KMS-11 (cell line): ENCODE results near the gene HOXC5.

ENCODE experiments used
- H2AFZ ChIP-seq: fragments of 200-600 bp; sonication (generic); 2 replicates; pipeline ENCODE4 v1.6.1; 2016; ENCODE audit warnings: antibody characterized with exemption, mixed run types, low read depth
- H3K27ac ChIP-seq: fragments of 200-600 bp; sonication (generic); 2 replicates; pipeline ENCODE4 v1.6.1; 2016; ENCODE audit warnings: mild to moderate bottlenecking, mixed run types
- H3K27me3 ChIP-seq: fragments of 200-600 bp; sonication (generic); 2 replicates; pipeline ENCODE4 v1.6.1; 2017; ENCODE audit warnings: mild to moderate bottlenecking, low read depth, mixed run types, moderate library complexity; ENCODE audit not compliant: insufficient read depth
- H3K36me3 ChIP-seq: fragments of 200-600 bp; sonication (generic); 2 replicates; pipeline ENCODE4 v1.6.1; 2017; ENCODE audit warnings: mild to moderate bottlenecking, mixed run types; ENCODE audit not compliant: insufficient read depth
- H3K4me1 ChIP-seq: fragments of 200-600 bp; sonication (generic); 2 replicates; pipeline ENCODE4 v1.6.1; 2016; ENCODE audit warnings: mild to moderate bottlenecking, low read depth, mixed run types; ENCODE audit not compliant: poor library complexity, severe bottlenecking
- H3K4me2 ChIP-seq: fragments of 200-600 bp; sonication (generic); 2 replicates; pipeline ENCODE4 v1.7.0; 2016; ENCODE audit warnings: mild to moderate bottlenecking, mixed run types
- H3K4me3 ChIP-seq: fragments of 200-600 bp; sonication (generic); IDR thresholded peaks from 2 replicates; pipeline ENCODE4 v1.6.1; 2017; ENCODE audit warnings: low read depth, low read length, mixed read lengths; ENCODE audit not compliant: insufficient read depth
- H3K79me2 ChIP-seq: fragments of 200-600 bp; sonication (generic); 2 replicates; pipeline ENCODE4 v1.6.1; 2016; ENCODE audit warnings: low read depth, mixed run types; ENCODE audit not compliant: insufficient read depth
- H3K9ac ChIP-seq: fragments of 200-600 bp; sonication (generic); 2 replicates; pipeline ENCODE4 v1.6.1; 2016; ENCODE audit warnings: mild to moderate bottlenecking, mixed run types
- H4K20me1 ChIP-seq: fragments of 200-600 bp; sonication (generic); 2 replicates; pipeline ENCODE4 v1.6.1; 2016; ENCODE audit warnings: mild to moderate bottlenecking, mixed run types; ENCODE audit not compliant: insufficient read depth
- TF ChIP-seq, protein P1 (sequence below): fragments of 200-600 bp; sonication (generic); conservative IDR thresholded peaks from 2 replicates; pipeline ENCODE4 v1.6.1; 2017; ENCODE audit warnings: low read depth, mild to moderate bottlenecking, antibody characterized with exemption, low read length, moderate library complexity, mixed read lengths

Gene HOXC5

DNA sequence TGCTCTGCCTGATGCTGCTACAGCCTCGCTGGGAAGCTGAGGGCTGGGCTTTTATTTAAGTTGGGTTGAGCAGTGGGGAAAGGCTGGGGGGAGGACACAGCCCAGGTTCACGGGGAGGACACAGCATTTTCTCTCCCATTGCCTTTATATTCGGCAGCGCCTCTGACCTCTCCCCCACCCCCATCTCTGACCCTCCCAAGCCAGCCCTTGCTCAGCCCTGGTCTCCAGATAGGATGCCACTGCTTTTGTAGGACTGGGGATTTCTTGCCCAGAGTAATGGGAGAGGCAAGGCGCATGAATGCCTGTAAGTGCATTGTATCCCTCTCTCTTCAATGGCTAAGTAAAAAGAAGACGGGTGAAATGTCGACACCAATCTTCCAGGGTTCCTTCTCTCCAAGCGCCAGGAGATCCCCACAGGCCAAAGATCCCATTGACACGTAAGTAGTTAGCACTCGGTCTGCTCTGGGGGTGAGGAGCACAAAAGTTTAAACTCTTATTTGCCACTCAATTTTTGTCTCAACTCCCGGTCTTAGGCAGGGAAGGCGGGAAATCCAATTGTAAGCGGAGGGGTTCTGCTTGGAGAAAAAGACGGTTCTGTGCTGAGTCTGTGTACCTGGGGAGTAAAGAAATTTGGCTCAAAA lies 25.4 kb downstream of the HOXC5 start:
- H3K27me3 ChIP-seq = peaks cover 80% of the 10 kb centered on the region
- H3K36me3 ChIP-seq = no peaks in the 10 kb centered on the region
- H4K20me1 ChIP-seq = no peaks in the 10 kb centered on the region
- H3K9ac ChIP-seq = no peak overlapping the region
- no peak overlapping the region for H3K4me3 ChIP-seq
- H3K4me2 ChIP-seq = no peak overlapping the region
- H3K27ac ChIP-seq = no peak overlapping the region
- no peaks in the 10 kb centered on the region for H3K4me1 ChIP-seq
- H3K79me2 ChIP-seq = no peaks in the 10 kb centered on the region
- TF ChIP-seq, protein P1, sequence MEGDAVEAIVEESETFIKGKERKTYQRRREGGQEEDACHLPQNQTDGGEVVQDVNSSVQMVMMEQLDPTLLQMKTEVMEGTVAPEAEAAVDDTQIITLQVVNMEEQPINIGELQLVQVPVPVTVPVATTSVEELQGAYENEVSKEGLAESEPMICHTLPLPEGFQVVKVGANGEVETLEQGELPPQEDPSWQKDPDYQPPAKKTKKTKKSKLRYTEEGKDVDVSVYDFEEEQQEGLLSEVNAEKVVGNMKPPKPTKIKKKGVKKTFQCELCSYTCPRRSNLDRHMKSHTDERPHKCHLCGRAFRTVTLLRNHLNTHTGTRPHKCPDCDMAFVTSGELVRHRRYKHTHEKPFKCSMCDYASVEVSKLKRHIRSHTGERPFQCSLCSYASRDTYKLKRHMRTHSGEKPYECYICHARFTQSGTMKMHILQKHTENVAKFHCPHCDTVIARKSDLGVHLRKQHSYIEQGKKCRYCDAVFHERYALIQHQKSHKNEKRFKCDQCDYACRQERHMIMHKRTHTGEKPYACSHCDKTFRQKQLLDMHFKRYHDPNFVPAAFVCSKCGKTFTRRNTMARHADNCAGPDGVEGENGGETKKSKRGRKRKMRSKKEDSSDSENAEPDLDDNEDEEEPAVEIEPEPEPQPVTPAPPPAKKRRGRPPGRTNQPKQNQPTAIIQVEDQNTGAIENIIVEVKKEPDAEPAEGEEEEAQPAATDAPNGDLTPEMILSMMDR = no peak
- no peak overlapping the region for H2AFZ ChIP-seq

DNA sequence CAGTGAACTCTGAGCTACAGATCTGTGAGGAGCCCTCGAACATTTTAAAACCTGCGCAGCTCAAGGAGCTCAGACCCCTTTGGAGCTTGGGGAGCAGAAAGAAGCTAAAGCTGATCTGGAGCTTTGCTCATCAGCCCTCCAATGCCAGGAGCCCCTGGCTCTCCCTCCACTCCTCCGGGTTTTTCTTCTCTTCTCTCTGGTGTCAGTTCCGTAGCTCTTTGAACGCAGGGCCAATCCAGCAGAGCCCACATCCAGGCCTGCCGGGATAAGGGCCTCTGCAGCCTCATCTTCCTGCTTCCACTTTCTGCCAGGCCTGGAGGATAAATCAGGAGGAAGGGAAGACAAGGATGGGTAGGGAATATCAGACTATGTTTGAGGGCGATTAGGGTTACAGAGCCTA lies 26.8 kb downstream of the HOXC5 start:
- TF ChIP-seq, protein P1 = no peak
- H4K20me1 ChIP-seq = no peaks in the 10 kb centered on the region
- H3K4me2 ChIP-seq = no peak overlapping the region
- H3K36me3 ChIP-seq = no peaks in the 10 kb centered on the region
- no peak overlapping the region for H3K9ac ChIP-seq
- no peaks in the 10 kb centered on the region for H3K79me2 ChIP-seq
- H2AFZ ChIP-seq = no peak overlapping the region
- H3K27ac ChIP-seq = no peak overlapping the region
- H3K27me3 ChIP-seq = peaks cover 79% of the 10 kb centered on the region
- no peaks in the 10 kb centered on the region for H3K4me1 ChIP-seq
- no peak overlapping the region for H3K4me3 ChIP-seq

DNA sequence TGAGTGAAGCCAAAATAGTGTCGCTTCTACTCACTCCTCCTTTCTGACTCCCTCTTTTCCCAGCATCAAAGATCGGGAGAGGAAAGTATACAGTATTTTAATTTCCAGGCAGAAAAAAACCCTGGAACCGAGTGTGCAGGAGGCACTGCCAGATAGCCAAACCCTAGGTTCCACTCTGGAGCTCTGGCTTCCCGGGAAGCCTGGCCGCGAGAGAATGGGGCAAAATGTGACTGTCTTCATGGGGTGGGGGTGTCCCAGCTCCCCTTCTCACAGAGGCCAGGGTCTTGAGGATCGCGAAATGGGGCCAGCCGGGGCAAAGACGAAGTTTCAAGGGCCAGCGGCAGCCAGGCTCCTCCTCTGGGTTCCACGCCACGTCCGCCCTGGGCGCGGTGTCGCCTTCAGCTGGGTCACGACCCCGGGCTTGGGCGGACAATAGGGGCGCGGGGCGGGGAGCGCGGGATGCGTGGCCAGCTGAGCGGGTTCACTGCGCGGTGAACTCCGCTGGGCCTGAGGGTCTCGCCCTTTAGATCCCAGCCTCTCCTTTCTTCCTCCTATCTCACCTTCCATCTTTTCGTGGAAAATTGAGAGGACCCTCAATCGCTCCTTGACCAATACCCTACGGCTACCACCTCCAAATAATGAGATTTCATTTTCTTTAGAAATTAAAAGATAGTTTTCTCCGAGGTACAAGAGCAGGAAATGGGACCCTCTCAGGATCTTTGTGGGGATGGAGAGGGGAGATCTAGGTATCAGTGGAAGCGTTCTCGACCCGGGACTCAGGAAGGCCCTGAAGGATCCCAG lies 27.5 kb downstream of the HOXC5 start:
- Histone ChIP-seq H3K4me1 (no peaks in the 10 kb centered on the region), H3K79me2 (no peaks in the 10 kb centered on the region), H2AFZ (no peak overlapping the region), H3K9ac (no peak overlapping the region), H3K36me3 (no peaks in the 10 kb centered on the region), H3K4me2 (no peak overlapping the region), H3K27me3 (peaks cover 78% of the 10 kb centered on the region), H3K4me3 (no peak overlapping the region), H4K20me1 (no peaks in the 10 kb centered on the region), H3K27ac (no peak overlapping the region)
- TF ChIP-seq, protein P1 = no peak

DNA sequence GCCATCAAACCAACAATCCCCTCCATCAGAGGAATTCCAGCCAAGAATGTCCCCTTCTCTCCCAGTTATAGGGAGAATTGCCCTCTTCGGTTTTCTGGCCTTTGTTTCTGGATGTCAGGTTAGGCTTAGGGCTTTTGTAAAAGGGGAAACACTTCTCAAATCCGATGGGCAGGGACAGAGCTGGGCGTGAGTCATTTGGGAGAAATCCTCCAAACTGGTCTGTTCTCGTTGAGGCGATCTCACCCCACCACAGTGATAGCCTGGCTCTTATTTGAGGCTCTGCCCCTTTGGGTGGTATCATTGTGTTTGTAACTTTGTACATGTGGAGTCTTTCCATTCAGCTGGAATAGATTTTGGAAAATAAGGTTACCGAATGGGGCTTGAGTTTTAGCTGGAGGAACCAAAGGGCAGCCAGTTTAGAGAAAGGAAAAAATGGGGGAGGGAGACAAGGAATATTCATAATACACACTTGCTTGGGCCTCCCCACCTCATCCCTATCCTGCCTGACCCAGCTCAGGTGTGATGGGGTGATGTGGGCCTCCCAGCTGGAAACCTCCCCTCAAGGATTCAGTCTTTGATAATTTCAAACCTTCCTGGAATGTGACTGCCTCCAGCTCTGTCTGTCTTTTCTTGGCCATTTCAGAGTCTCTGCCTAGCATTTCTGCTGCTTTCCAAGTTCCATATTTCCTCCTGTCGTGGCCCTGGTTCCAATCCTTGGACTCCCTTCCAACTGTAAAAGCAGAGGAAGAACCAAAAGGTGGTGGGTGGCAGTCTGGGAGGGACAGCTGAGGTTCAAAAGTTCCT lies 28.3 kb downstream of the HOXC5 start:
- no peak overlapping the region for H3K4me3 ChIP-seq
- H3K36me3 ChIP-seq = no peaks in the 10 kb centered on the region
- H3K79me2 ChIP-seq = no peaks in the 10 kb centered on the region
- no peak overlapping the region for H3K9ac ChIP-seq
- no peaks in the 10 kb centered on the region for H4K20me1 ChIP-seq
- H2AFZ ChIP-seq = no peak overlapping the region
- H3K27ac ChIP-seq = no peak overlapping the region
- H3K4me2 ChIP-seq = no peak overlapping the region
- H3K27me3 ChIP-seq = peaks cover 74% of the 10 kb centered on the region
- TF ChIP-seq, protein P1 = no peak
- no peaks in the 10 kb centered on the region for H3K4me1 ChIP-seq
